Measurements from ENCODE around the gene AUTS2. TPM values are rescaled to one million over a fixed set of nuclear protein-coding genes. Genes with fewer than 3 reads are reported as not detected.

Gene AUTS2
- total and polyA plus RNA-seq, 4 donors = 4.9 to 24.4 (median 7.0) TPM

DNA sequence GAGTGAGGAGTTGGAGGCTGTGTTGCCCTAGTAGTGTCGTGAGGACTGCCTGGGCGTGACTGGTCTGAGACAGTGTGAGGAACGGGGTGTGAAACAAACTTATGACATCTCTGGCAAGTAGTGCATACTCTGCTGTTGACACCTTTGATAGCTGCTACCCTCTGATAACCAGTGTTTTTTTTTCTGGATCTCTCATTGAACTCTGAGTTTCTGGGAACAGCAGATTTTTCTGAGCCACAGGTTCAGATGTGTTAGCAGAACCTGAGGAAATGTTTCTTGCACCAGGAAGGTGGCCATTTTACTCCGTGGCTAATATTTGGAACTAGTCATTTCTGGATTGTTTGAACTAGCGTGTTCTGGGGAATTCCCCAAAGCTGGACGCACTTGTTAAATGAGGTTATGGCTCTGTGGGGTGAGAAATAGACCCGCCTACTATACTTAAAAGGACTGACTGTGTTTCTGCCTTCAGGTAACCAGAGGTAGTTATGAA is 52.9 kb downstream of the AUTS2 start:
- DNase-seq (ENCODE audit: low spot score) = no peak
- Histone ChIP-seq H3K4me3 (ENCODE audit: low read depth in 1 of 3, low read length in 3 of 3) (no peak overlapping the region), H3K9me3 (ENCODE audit: control insufficient read depth in 4 of 4, low read length in 3 of 4) (no peaks in the 10 kb centered on the region), H3K27me3 (ENCODE audit: control insufficient read depth in 4 of 4, insufficient read depth in 4 of 4, low read length in 3 of 4) (no peaks in the 10 kb centered on the region), H3K4me1 (ENCODE audit: control insufficient read depth in 4 of 4, insufficient read depth in 4 of 4, low read length in 3 of 4) (peaks cover 0 to 6% (median 4%) of the 10 kb centered on the region in 4 donors), H3K36me3 (ENCODE audit: control insufficient read depth in 4 of 4, insufficient read depth in 3 of 4, low read depth in 1 of 4, low read length in 3 of 4) (no peaks in the 10 kb centered on the region), H3K9ac (ENCODE audit: low read depth in 1 of 2, low read length in 2 of 2) (no peak overlapping the region), H3K27ac (ENCODE audit: low read depth in 1 of 2, low read length in 2 of 2) (no peak overlapping the region)
- WGBS = 61% methylated on average over 7 of the region's 7 CpGs
- TF ChIP-seq, protein P1, sequence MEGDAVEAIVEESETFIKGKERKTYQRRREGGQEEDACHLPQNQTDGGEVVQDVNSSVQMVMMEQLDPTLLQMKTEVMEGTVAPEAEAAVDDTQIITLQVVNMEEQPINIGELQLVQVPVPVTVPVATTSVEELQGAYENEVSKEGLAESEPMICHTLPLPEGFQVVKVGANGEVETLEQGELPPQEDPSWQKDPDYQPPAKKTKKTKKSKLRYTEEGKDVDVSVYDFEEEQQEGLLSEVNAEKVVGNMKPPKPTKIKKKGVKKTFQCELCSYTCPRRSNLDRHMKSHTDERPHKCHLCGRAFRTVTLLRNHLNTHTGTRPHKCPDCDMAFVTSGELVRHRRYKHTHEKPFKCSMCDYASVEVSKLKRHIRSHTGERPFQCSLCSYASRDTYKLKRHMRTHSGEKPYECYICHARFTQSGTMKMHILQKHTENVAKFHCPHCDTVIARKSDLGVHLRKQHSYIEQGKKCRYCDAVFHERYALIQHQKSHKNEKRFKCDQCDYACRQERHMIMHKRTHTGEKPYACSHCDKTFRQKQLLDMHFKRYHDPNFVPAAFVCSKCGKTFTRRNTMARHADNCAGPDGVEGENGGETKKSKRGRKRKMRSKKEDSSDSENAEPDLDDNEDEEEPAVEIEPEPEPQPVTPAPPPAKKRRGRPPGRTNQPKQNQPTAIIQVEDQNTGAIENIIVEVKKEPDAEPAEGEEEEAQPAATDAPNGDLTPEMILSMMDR (IDR thresholded peaks at IDR 0.05; ENCODE audit: low read depth, low read length, missing input control) = no peak
- TF ChIP-seq JUND (IDR thresholded peaks at IDR 0.05) (no peak), RAD21 (IDR thresholded peaks at IDR 0.05) (no peak)

DNA sequence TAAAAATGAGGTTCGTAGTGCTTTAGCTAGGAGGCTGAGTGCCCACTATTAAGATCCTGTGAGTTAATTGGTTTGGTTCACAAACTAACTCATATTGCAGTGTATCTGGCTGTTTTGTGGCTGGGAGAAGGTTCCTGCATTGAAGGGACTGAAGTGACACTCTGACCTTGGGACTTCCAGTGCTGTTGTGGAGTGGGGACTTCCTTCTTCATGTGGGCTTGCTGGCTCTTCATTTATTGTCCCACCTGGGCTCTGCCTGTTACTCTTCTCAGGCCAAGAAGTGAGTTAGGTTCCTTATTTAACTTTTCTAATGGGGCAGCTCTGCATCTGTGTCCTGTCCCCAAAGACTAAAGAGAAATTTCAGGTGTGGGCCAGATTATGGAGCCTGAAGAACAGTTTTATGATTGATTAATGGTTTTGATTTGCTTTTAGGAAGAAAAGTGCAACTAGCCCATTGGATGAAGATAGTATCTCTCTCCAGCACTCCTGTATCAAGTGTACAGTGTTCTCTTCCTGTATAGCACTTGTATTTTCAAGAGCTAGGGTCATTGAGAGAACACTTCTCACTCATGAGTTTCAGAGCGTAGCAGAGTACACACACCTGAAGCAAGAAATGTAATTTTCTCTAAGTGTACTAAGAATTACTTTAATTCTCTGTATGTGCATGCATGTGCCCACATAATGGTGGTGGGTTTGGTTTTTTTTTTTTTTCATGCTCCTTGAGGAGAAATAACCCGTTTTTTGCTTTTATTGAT is 54.8 kb downstream of the AUTS2 start:
- no peaks in the 10 kb centered on the region for H3K36me3 ChIP-seq (ENCODE audit: control insufficient read depth in 4 of 4, insufficient read depth in 3 of 4, low read depth in 1 of 4, low read length in 3 of 4)
- no peak overlapping the region for H3K27ac ChIP-seq (ENCODE audit: low read depth in 1 of 2, low read length in 2 of 2)
- H3K9ac ChIP-seq (ENCODE audit: low read depth in 1 of 2, low read length in 2 of 2) = no peak overlapping the region
- H3K4me3 ChIP-seq (ENCODE audit: low read depth in 1 of 3, low read length in 3 of 3) = no peak overlapping the region
- H3K27me3 ChIP-seq (ENCODE audit: control insufficient read depth in 4 of 4, insufficient read depth in 4 of 4, low read length in 3 of 4) = no peaks in the 10 kb centered on the region
- WGBS = 95% methylated on average over 3 of the region's 3 CpGs
- peaks cover 0 to 6% (median 4%) of the 10 kb centered on the region in 4 donors for H3K4me1 ChIP-seq (ENCODE audit: control insufficient read depth in 4 of 4, insufficient read depth in 4 of 4, low read length in 3 of 4)
- DNase-seq (ENCODE audit: low spot score) = no peak
- no peaks in the 10 kb centered on the region for H3K9me3 ChIP-seq (ENCODE audit: control insufficient read depth in 4 of 4, low read length in 3 of 4)
- no peak for TF ChIP-seq RAD21 (IDR thresholded peaks at IDR 0.05)
- no peak for TF ChIP-seq EGR1 (IDR thresholded peaks at IDR 0.05; ENCODE audit: low read depth in 2 of 2)
- TF ChIP-seq, protein P2, sequence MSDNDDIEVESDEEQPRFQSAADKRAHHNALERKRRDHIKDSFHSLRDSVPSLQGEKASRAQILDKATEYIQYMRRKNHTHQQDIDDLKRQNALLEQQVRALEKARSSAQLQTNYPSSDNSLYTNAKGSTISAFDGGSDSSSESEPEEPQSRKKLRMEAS (IDR thresholded peaks at IDR 0.05) = no peak
- TF ChIP-seq, protein P3, sequence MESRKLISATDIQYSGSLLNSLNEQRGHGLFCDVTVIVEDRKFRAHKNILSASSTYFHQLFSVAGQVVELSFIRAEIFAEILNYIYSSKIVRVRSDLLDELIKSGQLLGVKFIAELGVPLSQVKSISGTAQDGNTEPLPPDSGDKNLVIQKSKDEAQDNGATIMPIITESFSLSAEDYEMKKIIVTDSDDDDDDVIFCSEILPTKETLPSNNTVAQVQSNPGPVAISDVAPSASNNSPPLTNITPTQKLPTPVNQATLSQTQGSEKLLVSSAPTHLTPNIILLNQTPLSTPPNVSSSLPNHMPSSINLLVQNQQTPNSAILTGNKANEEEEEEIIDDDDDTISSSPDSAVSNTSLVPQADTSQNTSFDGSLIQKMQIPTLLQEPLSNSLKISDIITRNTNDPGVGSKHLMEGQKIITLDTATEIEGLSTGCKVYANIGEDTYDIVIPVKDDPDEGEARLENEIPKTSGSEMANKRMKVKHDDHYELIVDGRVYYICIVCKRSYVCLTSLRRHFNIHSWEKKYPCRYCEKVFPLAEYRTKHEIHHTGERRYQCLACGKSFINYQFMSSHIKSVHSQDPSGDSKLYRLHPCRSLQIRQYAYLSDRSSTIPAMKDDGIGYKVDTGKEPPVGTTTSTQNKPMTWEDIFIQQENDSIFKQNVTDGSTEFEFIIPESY (IDR thresholded peaks at IDR 0.05) = no peak
- no peak for TF ChIP-seq NR2F2 (IDR thresholded peaks at IDR 0.05)
- no peak for TF ChIP-seq GABPA (IDR thresholded peaks at IDR 0.05 in 1 of 2, conservative IDR thresholded peaks at IDR 0.05 in 1 of 2)
- TF ChIP-seq, protein P4, sequence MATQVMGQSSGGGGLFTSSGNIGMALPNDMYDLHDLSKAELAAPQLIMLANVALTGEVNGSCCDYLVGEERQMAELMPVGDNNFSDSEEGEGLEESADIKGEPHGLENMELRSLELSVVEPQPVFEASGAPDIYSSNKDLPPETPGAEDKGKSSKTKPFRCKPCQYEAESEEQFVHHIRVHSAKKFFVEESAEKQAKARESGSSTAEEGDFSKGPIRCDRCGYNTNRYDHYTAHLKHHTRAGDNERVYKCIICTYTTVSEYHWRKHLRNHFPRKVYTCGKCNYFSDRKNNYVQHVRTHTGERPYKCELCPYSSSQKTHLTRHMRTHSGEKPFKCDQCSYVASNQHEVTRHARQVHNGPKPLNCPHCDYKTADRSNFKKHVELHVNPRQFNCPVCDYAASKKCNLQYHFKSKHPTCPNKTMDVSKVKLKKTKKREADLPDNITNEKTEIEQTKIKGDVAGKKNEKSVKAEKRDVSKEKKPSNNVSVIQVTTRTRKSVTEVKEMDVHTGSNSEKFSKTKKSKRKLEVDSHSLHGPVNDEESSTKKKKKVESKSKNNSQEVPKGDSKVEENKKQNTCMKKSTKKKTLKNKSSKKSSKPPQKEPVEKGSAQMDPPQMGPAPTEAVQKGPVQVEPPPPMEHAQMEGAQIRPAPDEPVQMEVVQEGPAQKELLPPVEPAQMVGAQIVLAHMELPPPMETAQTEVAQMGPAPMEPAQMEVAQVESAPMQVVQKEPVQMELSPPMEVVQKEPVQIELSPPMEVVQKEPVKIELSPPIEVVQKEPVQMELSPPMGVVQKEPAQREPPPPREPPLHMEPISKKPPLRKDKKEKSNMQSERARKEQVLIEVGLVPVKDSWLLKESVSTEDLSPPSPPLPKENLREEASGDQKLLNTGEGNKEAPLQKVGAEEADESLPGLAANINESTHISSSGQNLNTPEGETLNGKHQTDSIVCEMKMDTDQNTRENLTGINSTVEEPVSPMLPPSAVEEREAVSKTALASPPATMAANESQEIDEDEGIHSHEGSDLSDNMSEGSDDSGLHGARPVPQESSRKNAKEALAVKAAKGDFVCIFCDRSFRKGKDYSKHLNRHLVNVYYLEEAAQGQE (IDR thresholded peaks at IDR 0.05) = no peak
- TF ChIP-seq, protein P1 (IDR thresholded peaks at IDR 0.05; ENCODE audit: low read depth, low read length, missing input control) = no peak
- TF ChIP-seq SP1 (IDR thresholded peaks at IDR 0.05) = no peak
- TF ChIP-seq, protein P5, sequence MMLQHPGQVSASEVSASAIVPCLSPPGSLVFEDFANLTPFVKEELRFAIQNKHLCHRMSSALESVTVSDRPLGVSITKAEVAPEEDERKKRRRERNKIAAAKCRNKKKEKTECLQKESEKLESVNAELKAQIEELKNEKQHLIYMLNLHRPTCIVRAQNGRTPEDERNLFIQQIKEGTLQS (IDR thresholded peaks at IDR 0.05) = no peak
- TF ChIP-seq JUND (IDR thresholded peaks at IDR 0.05) = no peak
- TF ChIP-seq FOXA2 (IDR thresholded peaks at IDR 0.05) = no peak
- TF ChIP-seq TAF1 (conservative IDR thresholded peaks at IDR 0.05) = no peak
- TF ChIP-seq HNF4A (conservative IDR thresholded peaks at IDR 0.05) = no peak
